ENCODE results near the gene PLCB1. TPM values are rescaled to one million over a fixed set of nuclear protein-coding genes. Genes with fewer than 3 reads are reported as not detected.

The PLCB1 gene
- total and polyA plus RNA-seq, 2 experiments from 2014 or later, result 14.9 to 20.7 TPM

GRCh38 chr20:8421981-8422380 is 289.9 kb downstream of the PLCB1 start (continued):
- TF ChIP-seq CTCF (conservative IDR thresholded peaks at IDR 0.05; ENCODE audit: low read depth in 2 of 2) (no peak), ZNF331 (CRISPR knock-in tag; IDR thresholded peaks at IDR 0.05; ENCODE audit: low read depth) (no peak), REST (IDR thresholded peaks at IDR 0.05; ENCODE audit: unreplicated experiment) (no peak), POLR2AphosphoS5 (IDR thresholded peaks at IDR 0.05; ENCODE audit: low read depth) (no peak), STAT1 (IDR thresholded peaks at IDR 0.05; ENCODE audit: unreplicated experiment) (no peak), JUNB (IDR thresholded peaks at IDR 0.05; ENCODE audit: unreplicated experiment) (no peak), EZH2 (IDR thresholded peaks at IDR 0.05; ENCODE audit: low read depth, unreplicated experiment) (no peak), ZNF114 (CRISPR knock-in tag; IDR thresholded peaks at IDR 0.05) (no peak), ETS1 (IDR thresholded peaks at IDR 0.05) (no peak), EZH2phosphoT487 (IDR thresholded peaks at IDR 0.05; ENCODE audit: unreplicated experiment) (no peak)

- DNase-seq (ENCODE audit: low spot score), result no peak
- H3K79me2 ChIP-seq (replicated peaks; ENCODE audit: insufficient read depth), result no peaks in the 10 kb centered on the region
- Mint-ChIP-seq H3K4me1 (no peaks in the 10 kb centered on the region), H3K36me3 (ENCODE audit: low read depth) (no peaks in the 10 kb centered on the region), H3K27me3 (ENCODE audit: insufficient read depth, low read depth, poor library complexity) (peaks cover 2% of the 10 kb centered on the region), H3K9me3 (no peaks in the 10 kb centered on the region), H3K4me3 (no peak overlapping the region), H3K27ac (no peak overlapping the region)
- H3F3A ChIP-seq (replicated peaks; ENCODE audit: low read depth), result no peaks in the 10 kb centered on the region
- no peak for ATAC-seq
- H3K4me2 ChIP-seq, result no peak overlapping the region
- H2AFZ ChIP-seq, result no peak overlapping the region
- H3K36me3 ChIP-seq (ENCODE audit: insufficient read depth), result no peaks in the 10 kb centered on the region
- H3K27ac ChIP-seq (ENCODE audit: low read depth), result no peak overlapping the region
- peaks cover 8% of the 10 kb centered on the region; the same call in 1 of the 2 replicates for H3K9me2 ChIP-seq (ENCODE audit: insufficient read depth)
- H3K4me3 ChIP-seq, result no peak overlapping the region
- H4K20me1 ChIP-seq (replicated peaks; ENCODE audit: insufficient read depth), result no peaks in the 10 kb centered on the region
- no peaks in the 10 kb centered on the region for H3K27me3 ChIP-seq (ENCODE audit: insufficient read depth)
- H3K4me1 ChIP-seq (ENCODE audit: insufficient read depth), result no peaks in the 10 kb centered on the region
- TF ChIP-seq EZH2 (IDR thresholded peaks at IDR 0.05; ENCODE audit: low read depth, unreplicated experiment), result no peak
- TF ChIP-seq STAT1 (IDR thresholded peaks at IDR 0.05; ENCODE audit: unreplicated experiment), result no peak
- TF ChIP-seq NANOG (IDR thresholded peaks at IDR 0.05; ENCODE audit: borderline replicate concordance), result no peak
- no peak for TF ChIP-seq CREB1 (CRISPR knock-in tag; IDR thresholded peaks at IDR 0.05; ENCODE audit: low read depth)
- TF ChIP-seq ZNF114 (CRISPR knock-in tag; IDR thresholded peaks at IDR 0.05), result no peak
- no peak for TF ChIP-seq REST (IDR thresholded peaks at IDR 0.05; ENCODE audit: unreplicated experiment)
- TF ChIP-seq POLR2AphosphoS5 (IDR thresholded peaks at IDR 0.05; ENCODE audit: low read depth), result no peak
- TF ChIP-seq CTCF (conservative IDR thresholded peaks at IDR 0.05; ENCODE audit: low read depth in 2 of 2), result no peak
- TF ChIP-seq ETS1 (IDR thresholded peaks at IDR 0.05), result no peak
- no peak for TF ChIP-seq JUNB (IDR thresholded peaks at IDR 0.05; ENCODE audit: unreplicated experiment)
Measured at GRCh38 chr20:8423482-8423881, 291.4 kb downstream of the PLCB1 start.
